MG63 (cell line): ENCODE results near the gene CHCHD3. TPM values are rescaled to one million over a fixed set of nuclear protein-coding genes. Genes with fewer than 3 reads are reported as not detected.

Source experiments
- DNase-seq: peaks from one replicate; pipeline ENCODE4 v3.0.0-alpha.2; 2020
- H3K27me3 ChIP-seq: fragments of 250-450 bp; sonication (Bioruptor Pico); 2 replicates; pipeline ENCODE4 v1.5.1; 2020; ENCODE audit warnings: mild to moderate bottlenecking, moderate library complexity
- H3K36me3 ChIP-seq: fragments of 250-450 bp; sonication (Bioruptor Pico); 2 replicates; pipeline ENCODE4 v1.5.1; 2020; ENCODE audit warnings: mild to moderate bottlenecking, moderate library complexity
- H3K4me3 ChIP-seq: fragments of 250-450 bp; sonication (Bioruptor Pico); 2 replicates; pipeline ENCODE4 v1.5.1; 2020; ENCODE audit warnings: mild to moderate bottlenecking, moderate library complexity
- H3K9me3 ChIP-seq: fragments of 250-450 bp; sonication (Bioruptor Pico); 2 replicates; pipeline ENCODE4 v1.5.1; 2020; ENCODE audit warnings: mild to moderate bottlenecking, moderate library complexity
- total RNA-seq: library from RNA; depleted of rRNA; stranded (reverse); fragments of >200 nt; shearing (Covaris generic); gene quantifications from 2 replicates; pipeline ENCODE4 v1.2.3, GENCODE V29; 2014; ENCODE audit warnings: low replicate concordance

The CHCHD3 gene
- total RNA-seq, 1 experiment from 2014 or later: 94.7 TPM

- H3K9me3 ChIP-seq: no peaks in the 10 kb centered on the region
- no peak overlapping the region for H3K4me3 ChIP-seq
- no peaks in the 10 kb centered on the region for H3K36me3 ChIP-seq
- H3K27me3 ChIP-seq: no peaks in the 10 kb centered on the region
- DNase-seq: no peak
Observed at GRCh38 chr7:132817949-132818348, 263.9 kb downstream of the CHCHD3 start.

- no peaks in the 10 kb centered on the region for H3K36me3 ChIP-seq
- H3K9me3 ChIP-seq: no peaks in the 10 kb centered on the region
- no peaks in the 10 kb centered on the region for H3K27me3 ChIP-seq
- no peak overlapping the region for H3K4me3 ChIP-seq
- no peak for DNase-seq
Observed at GRCh38 chr7:132815696-132816311, 266.1 kb downstream of the CHCHD3 start.

GRCh38 chr7:132815130-132815529 is 266.8 kb downstream of the CHCHD3 start:
- H3K9me3 ChIP-seq: no peaks in the 10 kb centered on the region
- no peak for DNase-seq

DNA sequence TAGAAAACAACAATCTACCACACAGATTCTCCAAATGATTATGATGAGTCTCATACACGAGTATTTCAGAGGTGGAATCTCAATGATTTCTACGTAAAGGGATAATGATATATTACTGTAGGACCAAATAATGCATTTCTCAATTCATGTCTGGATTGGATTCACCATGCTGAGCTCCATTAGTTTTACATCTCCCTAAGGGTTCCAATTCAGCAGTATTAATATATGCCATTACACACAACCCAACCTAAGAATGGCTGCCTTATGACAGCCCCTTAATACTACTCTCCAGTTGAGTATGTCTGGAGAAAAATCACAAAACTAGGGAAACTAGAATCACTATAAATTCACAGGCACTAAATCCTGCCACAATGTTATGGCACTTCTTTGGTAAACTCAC is 271.3 kb downstream of the CHCHD3 start:
- H3K4me3 ChIP-seq: no peak overlapping the region
- H3K36me3 ChIP-seq: no peaks in the 10 kb centered on the region
- no peak for DNase-seq
- no peaks in the 10 kb centered on the region for H3K9me3 ChIP-seq
- H3K27me3 ChIP-seq: no peaks in the 10 kb centered on the region

More at GRCh38 chr7:132815130-132815529, 266.8 kb downstream of the CHCHD3 start:
- Histone ChIP-seq H3K4me3 (no peak overlapping the region), H3K36me3 (no peaks in the 10 kb centered on the region), H3K27me3 (no peaks in the 10 kb centered on the region)

DNA sequence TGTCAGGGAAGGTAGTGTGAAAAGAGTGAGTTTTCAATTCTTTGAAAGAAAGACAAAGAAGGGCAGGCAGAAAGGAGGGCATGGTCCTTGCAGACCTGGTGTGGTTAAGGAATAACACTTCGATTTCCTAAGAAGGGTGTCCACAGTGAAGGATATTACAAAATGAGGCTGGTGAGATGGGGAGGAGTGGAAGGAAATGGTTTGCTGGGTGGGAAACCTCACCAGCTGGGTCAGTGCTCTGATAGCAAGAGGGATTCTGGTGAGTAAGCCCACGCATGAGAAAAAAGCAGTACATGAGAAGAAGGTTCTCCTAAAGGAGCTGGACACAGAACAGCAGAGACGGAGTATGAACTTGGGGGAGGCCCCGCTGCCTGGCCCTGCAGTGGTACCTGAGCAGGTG is 275.1 kb downstream of the CHCHD3 start:
- DNase-seq: no peak
- H3K27me3 ChIP-seq: no peaks in the 10 kb centered on the region
- H3K9me3 ChIP-seq: no peaks in the 10 kb centered on the region
- H3K36me3 ChIP-seq: no peaks in the 10 kb centered on the region
- no peak overlapping the region for H3K4me3 ChIP-seq

GRCh38 chr7:132805766-132806165 is 276.1 kb downstream of the CHCHD3 start:
- no peak for DNase-seq
- Histone ChIP-seq H3K9me3 (no peaks in the 10 kb centered on the region), H3K27me3 (no peaks in the 10 kb centered on the region), H3K36me3 (no peaks in the 10 kb centered on the region), H3K4me3 (no peak overlapping the region)

DNA sequence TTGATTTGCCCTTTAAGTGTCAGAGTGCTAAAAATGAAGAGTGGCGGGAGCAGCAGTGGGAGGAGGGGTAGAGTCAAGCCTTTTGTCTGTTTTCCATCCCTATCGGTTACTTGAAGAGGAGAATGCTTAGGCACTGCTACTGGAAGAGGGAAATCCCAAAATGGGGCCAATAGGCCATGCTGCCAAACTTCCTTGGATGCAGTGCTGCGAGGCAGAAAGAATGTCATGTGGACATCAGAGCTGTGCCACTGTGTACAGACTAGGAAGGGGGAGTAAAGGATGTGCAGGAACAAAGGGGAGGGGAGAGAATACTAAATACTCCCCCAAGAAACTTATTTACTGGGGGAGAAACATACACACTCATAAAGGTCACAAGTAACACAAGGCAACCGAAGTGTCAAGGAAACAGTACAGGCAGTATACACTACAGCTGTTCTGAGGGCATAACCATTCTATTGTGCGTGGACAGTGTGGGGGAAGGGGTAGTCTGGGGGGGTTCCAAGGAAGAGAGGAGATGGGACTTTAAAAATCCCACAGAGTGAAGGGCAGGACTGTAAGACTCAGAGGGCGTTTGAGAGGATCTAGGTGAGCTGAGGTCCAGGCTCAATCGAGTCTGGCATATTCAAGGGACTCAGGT is 276.9 kb downstream of the CHCHD3 start:
- no peaks in the 10 kb centered on the region for H3K36me3 ChIP-seq
- no peak for DNase-seq
- no peaks in the 10 kb centered on the region for H3K9me3 ChIP-seq
- H3K4me3 ChIP-seq: no peak overlapping the region
- H3K27me3 ChIP-seq: no peaks in the 10 kb centered on the region

GRCh38 chr7:132800522-132800921 is 281.4 kb downstream of the CHCHD3 start:
- no peaks in the 10 kb centered on the region for H3K36me3 ChIP-seq
- H3K27me3 ChIP-seq: no peaks in the 10 kb centered on the region
- H3K9me3 ChIP-seq: no peaks in the 10 kb centered on the region
- H3K4me3 ChIP-seq: no peak overlapping the region
- no peak for DNase-seq

DNA sequence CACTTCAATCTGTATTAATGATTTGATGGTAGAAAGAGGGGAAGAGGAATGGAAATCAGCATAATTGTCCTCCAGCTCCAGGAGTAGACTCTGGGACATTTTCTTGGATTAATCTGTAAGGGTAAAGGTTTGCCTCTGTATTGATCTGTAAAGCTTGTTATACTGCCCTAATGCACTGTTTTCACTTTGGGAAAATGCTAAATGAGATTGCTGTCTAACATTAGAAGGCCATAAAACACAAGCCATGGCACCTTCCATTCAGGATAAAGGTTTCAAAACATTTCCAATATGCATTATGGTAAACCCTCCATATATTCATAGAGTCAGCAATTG is 282.8 kb downstream of the CHCHD3 start:
- Histone ChIP-seq H3K27me3 (no peaks in the 10 kb centered on the region), H3K4me3 (no peak overlapping the region)

GRCh38 chr7:132797152-132797551 is 284.7 kb downstream of the CHCHD3 start:
- no peaks in the 10 kb centered on the region for H3K27me3 ChIP-seq

More for the DNA sequence above, 282.8 kb downstream of the CHCHD3 start:
- no peak for DNase-seq
- no peaks in the 10 kb centered on the region for H3K36me3 ChIP-seq
- no peaks in the 10 kb centered on the region for H3K9me3 ChIP-seq

DNA sequence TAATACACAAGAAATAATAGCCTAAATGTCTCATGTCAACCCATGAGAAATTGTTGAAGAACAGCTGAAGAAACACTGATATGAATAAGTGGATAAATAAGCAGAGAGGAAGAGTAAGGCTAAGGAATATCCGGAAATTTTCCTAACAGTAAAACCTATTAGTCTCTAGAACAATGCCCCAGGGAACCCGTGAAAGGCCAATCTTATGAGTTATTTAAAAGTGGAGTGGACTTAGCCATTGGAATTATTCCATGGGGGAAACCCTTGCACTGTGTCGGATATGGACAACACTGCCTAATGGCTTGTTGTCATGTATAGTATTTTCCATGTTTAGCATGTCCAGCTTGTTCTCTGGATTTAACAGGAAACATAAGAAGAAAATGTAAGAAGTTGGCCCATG is 288.4 kb downstream of the CHCHD3 start:
- H3K9me3 ChIP-seq: no peaks in the 10 kb centered on the region
- no peaks in the 10 kb centered on the region for H3K27me3 ChIP-seq
- no peak overlapping the region for H3K4me3 ChIP-seq
- no peak for DNase-seq
- H3K36me3 ChIP-seq: no peaks in the 10 kb centered on the region

More at GRCh38 chr7:132797152-132797551, 284.7 kb downstream of the CHCHD3 start:
- no peaks in the 10 kb centered on the region for H3K36me3 ChIP-seq
- H3K9me3 ChIP-seq: no peaks in the 10 kb centered on the region
- no peak overlapping the region for H3K4me3 ChIP-seq
- no peak for DNase-seq

DNA sequence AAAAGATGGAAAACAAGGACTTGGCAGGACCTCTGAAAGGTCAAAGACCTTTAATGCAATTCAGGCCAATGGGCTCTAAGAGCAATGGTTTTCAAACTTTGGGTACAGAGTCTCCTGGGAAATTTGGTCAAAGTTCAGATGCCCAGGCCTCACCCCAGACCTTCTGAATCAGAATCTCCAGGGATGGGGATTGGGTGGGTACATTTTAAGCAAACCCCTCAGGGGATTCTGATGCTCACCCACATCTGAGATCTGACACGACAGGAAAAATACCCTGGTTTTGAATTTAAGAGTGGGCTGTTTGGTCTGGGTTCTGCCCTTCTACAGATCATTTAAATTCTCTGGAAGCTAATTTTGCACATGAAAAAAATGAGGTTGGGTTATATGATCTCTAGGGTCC is 290.9 kb downstream of the CHCHD3 start:
- Histone ChIP-seq H3K4me3 (no peak overlapping the region), H3K9me3 (no peaks in the 10 kb centered on the region), H3K36me3 (no peaks in the 10 kb centered on the region), H3K27me3 (no peaks in the 10 kb centered on the region)
- no peak for DNase-seq

DNA sequence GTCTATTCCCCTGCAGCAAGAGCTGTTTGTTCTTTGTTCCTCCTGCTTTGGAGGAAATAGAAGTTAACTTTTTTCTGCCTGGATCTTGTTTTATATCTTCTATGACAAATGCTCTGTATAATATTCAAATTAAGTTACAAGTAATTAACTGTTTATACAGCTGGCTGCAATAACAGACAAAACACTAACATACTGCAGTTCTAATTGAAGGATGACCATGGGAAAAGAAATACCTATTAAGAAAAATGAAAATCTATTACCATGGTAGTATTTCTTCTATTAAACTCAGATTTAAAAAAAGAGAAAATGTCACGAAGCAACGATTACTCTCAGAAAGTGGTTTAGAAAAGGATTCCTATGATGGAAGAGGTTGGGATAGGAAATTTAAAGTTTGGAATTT is 291.8 kb downstream of the CHCHD3 start:
- H3K36me3 ChIP-seq: no peaks in the 10 kb centered on the region
- H3K9me3 ChIP-seq: no peaks in the 10 kb centered on the region
- H3K27me3 ChIP-seq: no peaks in the 10 kb centered on the region
- H3K4me3 ChIP-seq: no peak overlapping the region
- no peak for DNase-seq

- Histone ChIP-seq H3K27me3 (no peaks in the 10 kb centered on the region), H3K36me3 (no peaks in the 10 kb centered on the region), H3K9me3 (no peaks in the 10 kb centered on the region), H3K4me3 (no peak overlapping the region)
- DNase-seq: no peak
Observed at GRCh38 chr7:132789281-132789680, 292.6 kb downstream of the CHCHD3 start.

DNA sequence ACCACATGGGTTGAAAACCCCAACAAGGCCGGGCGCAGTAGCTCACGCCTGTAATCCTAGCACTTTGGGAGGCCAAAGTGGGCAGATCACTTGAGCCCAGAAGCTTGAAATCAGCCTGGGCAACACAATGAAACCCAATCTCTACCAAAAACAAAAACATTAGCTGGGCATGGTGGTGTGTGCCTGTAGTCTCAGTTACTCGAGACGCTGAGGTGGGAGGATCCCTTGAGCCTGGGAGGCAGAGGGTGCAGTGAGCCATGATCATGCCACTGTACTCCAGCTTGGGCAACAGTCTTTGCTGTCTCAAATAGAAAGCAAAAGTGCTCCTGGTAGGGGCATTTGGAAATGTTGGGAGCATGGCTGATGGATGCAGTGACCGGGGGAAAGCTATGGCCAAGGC is 296.0 kb downstream of the CHCHD3 start:
- Histone ChIP-seq H3K9me3 (no peaks in the 10 kb centered on the region), H3K36me3 (no peaks in the 10 kb centered on the region), H3K4me3 (no peak overlapping the region), H3K27me3 (no peaks in the 10 kb centered on the region)
- DNase-seq: no peak

- no peaks in the 10 kb centered on the region for H3K36me3 ChIP-seq
- no peaks in the 10 kb centered on the region for H3K9me3 ChIP-seq
- no peak for DNase-seq
- no peaks in the 10 kb centered on the region for H3K27me3 ChIP-seq
- H3K4me3 ChIP-seq: no peak overlapping the region
Observed at GRCh38 chr7:132784406-132784805, 297.5 kb downstream of the CHCHD3 start.

DNA sequence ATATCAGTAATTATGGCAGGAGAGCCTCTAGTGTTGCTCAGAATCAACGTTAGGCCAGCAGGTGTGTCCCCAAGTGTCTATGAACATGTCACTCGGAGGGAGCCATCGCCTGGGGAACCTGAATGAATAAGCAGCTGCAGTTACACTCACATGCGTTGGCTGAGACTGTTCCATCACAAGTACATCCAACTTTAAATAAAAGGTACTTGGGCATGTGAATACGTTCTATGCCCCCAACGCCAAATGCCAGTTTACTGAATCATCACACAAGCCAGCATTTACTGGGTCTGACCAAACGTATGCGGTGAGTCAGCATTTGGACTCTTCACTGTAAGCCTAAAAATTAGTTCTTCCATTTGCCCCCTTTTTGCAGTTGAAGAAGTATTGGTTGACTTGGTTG is 298.1 kb downstream of the CHCHD3 start:
- DNase-seq: peak; percentile 84
- no peaks in the 10 kb centered on the region for H3K36me3 ChIP-seq
- H3K9me3 ChIP-seq: no peaks in the 10 kb centered on the region
- no peaks in the 10 kb centered on the region for H3K27me3 ChIP-seq
- H3K4me3 ChIP-seq: no peak overlapping the region
